Choroid plexus epithelial cell (primary cell): ENCODE data around the gene CAMKK1.
"Not testable (repeated sequence)": the region's sequence is repeated elsewhere in the genome, so short reads cannot be mapped to it uniquely, and the experiment has no call there.

Experiments used
- DNase-seq: peaks from one replicate; pipeline ENCODE4 v3.0.0-alpha.2; 2010; ENCODE audit warnings: low read depth
- H3K4me3 ChIP-seq: 2 replicates; pipeline ENCODE4 v1.5.1; 2011; ENCODE audit warnings: low read depth, mild to moderate bottlenecking, control low read depth, low read length, moderate library complexity
- CTCF ChIP-seq: conservative IDR thresholded peaks from 2 replicates; pipeline ENCODE4 v1.5.1; 2011; ENCODE audit warnings: low read depth, mild to moderate bottlenecking, control low read depth, inconsistent platforms, low read length, moderate library complexity

Gene CAMKK1

GRCh38 chr17:3846437-3847164, 46.3 kb downstream of the CAMKK1 start:
- no peak for DNase-seq
- no peak for TF ChIP-seq CTCF
- H3K4me3 ChIP-seq = peak overlapping the region; percentile 24

- peak; percentile 95 for DNase-seq
- peak within 1 kb of the TSS; percentile 93 for H3K4me3 ChIP-seq
- peak; percentile 73 for TF ChIP-seq CTCF
These were observed 47.0 kb downstream of the CAMKK1 start, which contains the start of gene NCBP3 for GRCh38 chr17:3845621-3846436. Gene NCBP3, minus strand, starts transcription at chr17:3846246. Its CDS starts 23 bp downstream, at chr17:3846223.

GRCh38 chr17:3845291-3845620, 47.6 kb downstream of the CAMKK1 start:
- TF ChIP-seq CTCF = no peak
- peak; percentile 30 for DNase-seq
- peak overlapping the region; percentile 93 for H3K4me3 ChIP-seq

GRCh38 chr17:3844556-3844955, 48.3 kb downstream of the CAMKK1 start:
- DNase-seq, H3K4me3 ChIP-seq: not testable (repeated sequence)

- H3K4me3 ChIP-seq = no peak overlapping the region
- peak; percentile 80 for TF ChIP-seq CTCF
- DNase-seq = peak; percentile 62
These were observed 48.8 kb downstream of the CAMKK1 start for GRCh38 chr17:3843935-3844516.

- no peak for TF ChIP-seq CTCF
- H3K4me3 ChIP-seq = no peak overlapping the region
- DNase-seq = no peak
These were observed 54.6 kb downstream of the CAMKK1 start for GRCh38 chr17:3838206-3838605.

GRCh38 chr17:3836551-3836950, 56.3 kb downstream of the CAMKK1 start:
- no peak for DNase-seq

More at GRCh38 chr17:3836551-3836950, 56.3 kb downstream of the CAMKK1 start:
- no peak for TF ChIP-seq CTCF
- H3K4me3 ChIP-seq = no peak overlapping the region
